ENCODE results near the gene TMEM138. TPM values are rescaled to one million over a fixed set of nuclear protein-coding genes. Genes with fewer than 3 reads are reported as not detected.

TMEM138 gene
- total and polyA plus RNA-seq, 2 of the 13 experiments (the other 11 are each of a cell fraction or from before 2014, with no cell fraction given), result 43.5 to 61.0 TPM

DNA sequence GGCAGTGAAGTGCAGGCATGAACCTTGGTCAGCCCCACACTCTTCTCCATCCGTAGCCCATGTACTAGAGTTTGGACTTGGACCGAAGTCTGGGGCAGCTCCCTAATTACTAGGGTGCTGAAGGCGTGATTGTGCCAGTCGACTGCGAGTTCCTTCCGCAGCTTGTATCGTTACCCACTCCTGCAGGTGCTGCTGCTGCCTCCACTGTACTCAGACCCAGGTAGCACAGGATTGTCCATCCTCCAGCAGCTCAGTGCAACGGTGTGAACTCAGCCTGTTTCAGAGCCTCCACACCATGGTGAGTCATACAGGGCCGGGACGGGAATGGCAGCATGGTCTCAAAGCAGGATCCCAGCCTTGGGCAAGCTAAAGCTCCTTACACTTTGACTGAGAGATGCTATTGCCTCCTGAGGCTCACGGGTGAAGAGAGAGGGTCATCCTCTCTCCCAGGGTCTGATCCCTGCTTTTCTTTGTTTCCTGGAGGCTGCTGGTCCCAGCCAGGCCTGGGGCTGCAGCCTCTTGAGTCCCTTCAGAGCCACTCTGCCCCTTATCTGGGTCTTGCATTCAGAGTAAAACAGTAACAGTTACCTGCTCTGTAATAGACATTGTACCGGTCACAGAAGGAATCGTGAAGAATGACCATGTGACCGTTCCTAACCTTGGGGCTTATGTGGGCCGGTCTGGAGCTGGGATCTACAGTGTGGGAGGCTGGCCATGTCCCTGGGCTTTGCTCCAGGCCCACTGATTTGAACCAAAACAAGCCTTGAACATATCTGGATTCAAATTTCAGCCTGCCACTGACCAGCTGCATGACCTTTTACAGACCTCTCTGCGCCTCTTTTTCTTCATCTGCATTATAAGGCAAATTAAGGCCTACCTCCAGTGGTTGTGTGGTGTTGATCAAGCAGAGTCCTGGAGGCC is 27.5 kb upstream of the TMEM138 start (continued):
- TF ChIP-seq ZNF556 (CRISPR knock-in tag; IDR thresholded peaks at IDR 0.05; ENCODE audit: borderline replicate concordance) (peak; percentile 80; the same call in 1 of the 2 replicates), NFE2L2 (IDR thresholded peaks at IDR 0.05; ENCODE audit: low read length) (no peak), ZNF776 (CRISPR knock-in tag; IDR thresholded peaks at IDR 0.05) (no peak), PHF20 (CRISPR knock-in tag; IDR thresholded peaks at IDR 0.05) (0 out of 2 replicates have a peak, but pooled peaks have one; percentile 24), NFKB2 (CRISPR knock-in tag; IDR thresholded peaks at IDR 0.05; ENCODE audit: borderline replicate concordance) (no peak), ZMYM4 (CRISPR knock-in tag; IDR thresholded peaks at IDR 0.05) (peak; percentile 54; the same call in 1 of the 2 replicates), SCMH1 (CRISPR knock-in tag; IDR thresholded peaks at IDR 0.05; ENCODE audit: borderline replicate concordance) (no peak), RBFOX2 (IDR thresholded peaks at IDR 0.05; ENCODE audit: low read depth, low read length) (no peak; the same call in 1 of the 2 replicates), ZNF530 (CRISPR knock-in tag; IDR thresholded peaks at IDR 0.05; ENCODE audit: low read depth) (no peak), ZNF652 (CRISPR knock-in tag; IDR thresholded peaks at IDR 0.05; ENCODE audit: borderline replicate concordance, low read depth) (no peak; the same call in 1 of the 2 replicates), HNRNPH1 (optimal IDR thresholded peaks at IDR 0.05; ENCODE audit: low read depth, low read length) (no peak), RBM39 (IDR thresholded peaks at IDR 0.05; ENCODE audit: low read depth, low read length, poor library complexity, severe bottlenecking) (no peak), MAFK (conservative IDR thresholded peaks at IDR 0.05 in 1 of 2, IDR thresholded peaks at IDR 0.05 in 1 of 2; ENCODE audit: low read length in 2 of 2) (no peak), HOXA5 (CRISPR knock-in tag; IDR thresholded peaks at IDR 0.05) (no peak), ZNF761 (CRISPR knock-in tag; conservative IDR thresholded peaks at IDR 0.05) (no peak), SATB2 (CRISPR knock-in tag; IDR thresholded peaks at IDR 0.05) (no peak), ZNF816 (CRISPR knock-in tag; IDR thresholded peaks at IDR 0.05; ENCODE audit: borderline replicate concordance) (no peak)
- TF ChIP-seq, protein P1, sequence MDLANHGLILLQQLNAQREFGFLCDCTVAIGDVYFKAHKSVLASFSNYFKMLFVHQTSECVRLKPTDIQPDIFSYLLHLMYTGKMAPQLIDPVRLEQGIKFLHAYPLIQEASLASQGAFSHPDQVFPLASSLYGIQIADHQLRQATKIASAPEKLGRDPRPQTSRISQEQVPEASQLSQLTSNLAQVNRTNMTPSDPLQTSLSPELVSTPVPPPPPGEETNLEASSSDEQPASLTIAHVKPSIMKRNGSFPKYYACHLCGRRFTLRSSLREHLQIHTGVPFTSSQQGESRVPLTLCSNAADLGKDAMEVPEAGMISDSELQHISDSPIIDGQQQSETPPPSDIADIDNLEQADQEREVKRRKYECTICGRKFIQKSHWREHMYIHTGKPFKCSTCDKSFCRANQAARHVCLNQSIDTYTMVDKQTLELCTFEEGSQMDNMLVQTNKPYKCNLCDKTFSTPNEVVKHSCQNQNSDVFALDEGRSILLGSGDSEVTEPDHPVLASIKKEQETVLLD (CRISPR knock-in tag; IDR thresholded peaks at IDR 0.05; ENCODE audit: low read depth), result 0 out of 2 replicates have a peak, but pooled peaks have one; percentile 31
- TF ChIP-seq, protein P2, sequence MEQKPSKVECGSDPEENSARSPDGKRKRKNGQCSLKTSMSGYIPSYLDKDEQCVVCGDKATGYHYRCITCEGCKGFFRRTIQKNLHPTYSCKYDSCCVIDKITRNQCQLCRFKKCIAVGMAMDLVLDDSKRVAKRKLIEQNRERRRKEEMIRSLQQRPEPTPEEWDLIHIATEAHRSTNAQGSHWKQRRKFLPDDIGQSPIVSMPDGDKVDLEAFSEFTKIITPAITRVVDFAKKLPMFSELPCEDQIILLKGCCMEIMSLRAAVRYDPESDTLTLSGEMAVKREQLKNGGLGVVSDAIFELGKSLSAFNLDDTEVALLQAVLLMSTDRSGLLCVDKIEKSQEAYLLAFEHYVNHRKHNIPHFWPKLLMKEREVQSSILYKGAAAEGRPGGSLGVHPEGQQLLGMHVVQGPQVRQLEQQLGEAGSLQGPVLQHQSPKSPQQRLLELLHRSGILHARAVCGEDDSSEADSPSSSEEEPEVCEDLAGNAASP (CRISPR knock-in tag; IDR thresholded peaks at IDR 0.05; ENCODE audit: borderline replicate concordance), result peak; percentile 42; the same call in 1 of the 2 replicates
- TF ChIP-seq, protein P3, sequence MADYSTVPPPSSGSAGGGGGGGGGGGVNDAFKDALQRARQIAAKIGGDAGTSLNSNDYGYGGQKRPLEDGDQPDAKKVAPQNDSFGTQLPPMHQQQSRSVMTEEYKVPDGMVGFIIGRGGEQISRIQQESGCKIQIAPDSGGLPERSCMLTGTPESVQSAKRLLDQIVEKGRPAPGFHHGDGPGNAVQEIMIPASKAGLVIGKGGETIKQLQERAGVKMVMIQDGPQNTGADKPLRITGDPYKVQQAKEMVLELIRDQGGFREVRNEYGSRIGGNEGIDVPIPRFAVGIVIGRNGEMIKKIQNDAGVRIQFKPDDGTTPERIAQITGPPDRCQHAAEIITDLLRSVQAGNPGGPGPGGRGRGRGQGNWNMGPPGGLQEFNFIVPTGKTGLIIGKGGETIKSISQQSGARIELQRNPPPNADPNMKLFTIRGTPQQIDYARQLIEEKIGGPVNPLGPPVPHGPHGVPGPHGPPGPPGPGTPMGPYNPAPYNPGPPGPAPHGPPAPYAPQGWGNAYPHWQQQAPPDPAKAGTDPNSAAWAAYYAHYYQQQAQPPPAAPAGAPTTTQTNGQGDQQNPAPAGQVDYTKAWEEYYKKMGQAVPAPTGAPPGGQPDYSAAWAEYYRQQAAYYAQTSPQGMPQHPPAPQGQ (CRISPR knock-in tag; IDR thresholded peaks at IDR 0.05; ENCODE audit: borderline replicate concordance), result no peak
- TF ChIP-seq, protein P4, sequence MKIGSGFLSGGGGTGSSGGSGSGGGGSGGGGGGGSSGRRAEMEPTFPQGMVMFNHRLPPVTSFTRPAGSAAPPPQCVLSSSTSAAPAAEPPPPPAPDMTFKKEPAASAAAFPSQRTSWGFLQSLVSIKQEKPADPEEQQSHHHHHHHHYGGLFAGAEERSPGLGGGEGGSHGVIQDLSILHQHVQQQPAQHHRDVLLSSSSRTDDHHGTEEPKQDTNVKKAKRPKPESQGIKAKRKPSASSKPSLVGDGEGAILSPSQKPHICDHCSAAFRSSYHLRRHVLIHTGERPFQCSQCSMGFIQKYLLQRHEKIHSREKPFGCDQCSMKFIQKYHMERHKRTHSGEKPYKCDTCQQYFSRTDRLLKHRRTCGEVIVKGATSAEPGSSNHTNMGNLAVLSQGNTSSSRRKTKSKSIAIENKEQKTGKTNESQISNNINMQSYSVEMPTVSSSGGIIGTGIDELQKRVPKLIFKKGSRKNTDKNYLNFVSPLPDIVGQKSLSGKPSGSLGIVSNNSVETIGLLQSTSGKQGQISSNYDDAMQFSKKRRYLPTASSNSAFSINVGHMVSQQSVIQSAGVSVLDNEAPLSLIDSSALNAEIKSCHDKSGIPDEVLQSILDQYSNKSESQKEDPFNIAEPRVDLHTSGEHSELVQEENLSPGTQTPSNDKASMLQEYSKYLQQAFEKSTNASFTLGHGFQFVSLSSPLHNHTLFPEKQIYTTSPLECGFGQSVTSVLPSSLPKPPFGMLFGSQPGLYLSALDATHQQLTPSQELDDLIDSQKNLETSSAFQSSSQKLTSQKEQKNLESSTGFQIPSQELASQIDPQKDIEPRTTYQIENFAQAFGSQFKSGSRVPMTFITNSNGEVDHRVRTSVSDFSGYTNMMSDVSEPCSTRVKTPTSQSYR (CRISPR knock-in tag; IDR thresholded peaks at IDR 0.05; ENCODE audit: borderline replicate concordance), result peak; percentile 53; the same call in 1 of the 2 replicates
